IPS-15b (cell line): ENCODE results near the gene LENG1.

Experiments
- H3K27me3 ChIP-seq: one replicate; pipeline ENCODE4 v1.6.1; 2013; ENCODE audit warnings: low read length; ENCODE audit not compliant: control insufficient read depth, insufficient read depth
- H3K36me3 ChIP-seq: one replicate; pipeline ENCODE4 v1.6.1; 2013; ENCODE audit warnings: low read length; ENCODE audit not compliant: control insufficient read depth, insufficient read depth
- H3K4me1 ChIP-seq: one replicate; pipeline ENCODE4 v1.6.1; 2013; ENCODE audit warnings: mild to moderate bottlenecking, low read length; ENCODE audit not compliant: control insufficient read depth, insufficient read depth
- H3K4me3 ChIP-seq: one replicate; pipeline ENCODE4 v1.5.1; 2013; ENCODE audit warnings: low read depth, low read length
- H3K9ac ChIP-seq: one replicate; pipeline ENCODE4 v1.6.1; 2013; ENCODE audit warnings: low read depth, mild to moderate bottlenecking, low read length
- H3K9me3 ChIP-seq: one replicate; pipeline ENCODE4 v1.6.1; 2013; ENCODE audit warnings: mild to moderate bottlenecking, low read length; ENCODE audit not compliant: control insufficient read depth, insufficient read depth

LENG1 gene

DNA sequence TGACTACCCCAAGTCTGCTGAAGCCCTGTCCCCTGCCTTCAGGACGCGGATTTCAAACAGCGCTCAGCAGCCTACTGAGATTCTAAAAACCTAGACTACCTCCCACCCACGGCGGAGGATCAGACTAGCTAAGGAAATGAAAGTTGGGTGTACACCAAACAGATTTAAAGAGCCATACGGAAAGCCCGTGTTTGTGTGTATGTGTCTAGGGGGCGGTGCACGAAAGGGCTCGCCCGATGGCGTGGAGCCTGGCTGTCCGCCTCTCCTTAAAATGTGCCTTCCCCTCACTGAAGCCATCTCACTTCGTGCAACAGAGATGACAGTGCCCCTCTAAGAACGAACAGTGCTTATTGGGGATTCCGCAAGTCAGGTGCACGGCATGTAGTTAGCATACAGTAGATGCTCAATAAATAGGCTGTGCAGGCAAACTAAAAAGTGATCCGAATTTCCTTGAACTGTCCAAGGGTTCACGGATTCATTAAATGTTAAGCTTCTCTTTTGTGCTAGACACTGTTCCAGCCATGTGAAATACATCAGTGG, 639 bp downstream of the LENG1 start:
- Histone ChIP-seq H3K27me3 (peaks cover 4% of the 10 kb centered on the region), H3K9me3 (no peaks in the 10 kb centered on the region), H3K4me1 (peaks cover 9% of the 10 kb centered on the region), H3K9ac (peak overlapping the region; percentile 66), H3K36me3 (peaks cover 31% of the 10 kb centered on the region), H3K4me3 (peak overlapping the region; percentile 92)

DNA sequence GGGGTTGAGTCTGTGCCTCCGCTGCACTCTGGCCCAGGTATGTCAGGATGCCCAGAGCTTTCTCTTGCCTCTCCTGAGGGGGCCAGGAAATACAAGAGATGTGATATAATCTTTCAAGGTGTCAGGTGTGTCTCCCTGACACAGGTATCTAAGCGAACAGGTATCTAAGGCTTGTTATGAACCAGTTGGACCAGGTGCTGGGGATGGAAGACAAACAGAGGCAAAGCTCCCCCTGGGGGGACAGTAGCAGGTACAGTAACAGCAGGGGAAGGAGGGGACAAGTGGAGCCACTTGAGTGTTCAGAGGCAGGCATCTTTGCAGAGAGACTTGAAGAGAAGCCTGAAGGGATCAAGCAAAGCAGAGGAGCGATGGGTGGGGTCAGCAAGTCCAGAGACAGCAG, 2.6 kb downstream of the LENG1 start:
- no peak overlapping the region for H3K4me3 ChIP-seq
- H3K27me3 ChIP-seq, result no peaks in the 10 kb centered on the region
- H3K9ac ChIP-seq, result no peak overlapping the region
- H3K4me1 ChIP-seq, result peaks cover 7% of the 10 kb centered on the region
- peaks cover 50% of the 10 kb centered on the region for H3K36me3 ChIP-seq
- H3K9me3 ChIP-seq, result no peaks in the 10 kb centered on the region

DNA sequence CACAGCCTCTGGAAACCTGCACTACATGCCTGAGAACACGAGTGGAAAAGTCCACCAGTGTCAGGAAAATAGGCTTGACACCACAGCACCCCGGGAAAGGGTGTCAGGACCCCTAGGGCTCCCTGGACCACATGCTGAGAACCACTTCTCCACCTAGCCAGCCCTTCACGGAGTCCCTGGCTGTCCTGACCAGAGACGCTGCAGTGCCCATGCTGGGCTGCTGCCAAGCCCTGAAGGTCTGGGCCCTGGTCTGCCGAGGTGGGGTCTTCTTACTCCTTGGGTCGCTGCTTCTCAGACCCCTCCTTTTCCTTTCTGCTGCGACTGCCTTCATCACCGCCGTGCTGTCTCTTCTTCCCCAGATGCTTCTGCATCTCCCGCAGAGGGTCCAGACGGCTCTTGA, 3.0 kb downstream of the LENG1 start:
- Histone ChIP-seq H3K4me1 (peaks cover 7% of the 10 kb centered on the region), H3K27me3 (no peaks in the 10 kb centered on the region), H3K4me3 (no peak overlapping the region), H3K9ac (no peak overlapping the region), H3K9me3 (no peaks in the 10 kb centered on the region), H3K36me3 (peaks cover 55% of the 10 kb centered on the region)

DNA sequence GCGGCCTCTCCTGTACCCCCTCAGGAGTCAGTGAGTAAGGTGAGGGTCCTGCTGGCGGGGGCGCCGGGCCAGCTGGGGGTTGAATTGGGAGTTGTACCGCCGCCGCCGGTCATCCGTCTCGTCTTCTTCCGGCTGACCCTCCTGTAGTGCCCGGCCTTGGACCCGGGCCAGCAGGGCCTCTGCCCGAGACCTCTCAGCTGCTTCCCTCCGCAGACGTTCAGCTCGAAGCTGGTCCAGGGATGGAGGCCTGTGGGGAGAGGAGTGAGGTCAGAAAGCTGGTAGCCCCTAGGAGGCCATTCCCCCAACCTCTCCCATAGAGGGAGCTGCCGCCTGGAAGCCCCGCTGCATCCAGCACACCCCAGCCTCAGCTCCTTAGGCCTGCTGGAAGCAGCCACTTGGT, 3.8 kb downstream of the LENG1 start:
- Histone ChIP-seq H3K9ac (no peak overlapping the region), H3K36me3 (peaks cover 61% of the 10 kb centered on the region), H3K9me3 (no peaks in the 10 kb centered on the region), H3K4me1 (peaks cover 4% of the 10 kb centered on the region), H3K4me3 (no peak overlapping the region), H3K27me3 (no peaks in the 10 kb centered on the region)

DNA sequence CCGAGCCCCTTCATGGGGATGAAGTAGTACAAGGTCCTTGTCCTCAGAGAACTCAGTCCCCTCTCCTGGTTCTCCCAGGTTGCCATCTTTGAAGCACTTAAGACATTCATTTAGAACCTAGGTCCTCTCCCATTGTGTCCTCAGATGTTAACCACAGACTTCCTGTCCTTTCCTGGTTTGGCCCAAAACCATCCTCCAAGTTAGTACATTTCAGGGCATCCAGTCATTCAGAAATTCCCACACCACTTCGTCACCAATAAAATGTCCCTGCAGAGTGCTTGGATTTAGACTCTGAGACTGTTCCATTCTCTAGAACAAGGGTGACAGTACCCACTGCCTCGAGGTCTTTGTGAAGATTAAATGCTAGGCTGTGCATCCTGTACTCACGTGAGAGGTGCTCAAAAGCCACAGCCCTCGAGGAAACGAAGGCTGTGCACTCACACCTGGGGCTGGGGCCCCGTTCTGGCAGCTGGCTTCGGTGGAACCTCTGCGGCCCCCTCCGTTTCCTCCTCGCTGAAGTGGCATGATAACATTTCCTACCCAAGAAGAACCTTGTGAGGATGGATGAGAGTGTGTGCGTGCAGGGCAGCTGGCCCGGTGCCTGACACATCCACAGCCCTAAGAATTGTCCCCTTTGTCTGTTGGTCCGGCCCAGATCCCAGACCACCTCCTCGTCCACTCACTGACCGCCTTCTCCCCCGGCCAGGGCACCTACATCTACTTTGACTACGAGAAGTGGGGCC, 4.7 kb downstream of the LENG1 start:
- H3K4me3 ChIP-seq, result no peak overlapping the region
- H3K36me3 ChIP-seq, result peaks cover 68% of the 10 kb centered on the region
- H3K9ac ChIP-seq, result no peak overlapping the region
- no peaks in the 10 kb centered on the region for H3K9me3 ChIP-seq
- H3K27me3 ChIP-seq, result no peaks in the 10 kb centered on the region
- H3K4me1 ChIP-seq, result peaks cover 3% of the 10 kb centered on the region

DNA sequence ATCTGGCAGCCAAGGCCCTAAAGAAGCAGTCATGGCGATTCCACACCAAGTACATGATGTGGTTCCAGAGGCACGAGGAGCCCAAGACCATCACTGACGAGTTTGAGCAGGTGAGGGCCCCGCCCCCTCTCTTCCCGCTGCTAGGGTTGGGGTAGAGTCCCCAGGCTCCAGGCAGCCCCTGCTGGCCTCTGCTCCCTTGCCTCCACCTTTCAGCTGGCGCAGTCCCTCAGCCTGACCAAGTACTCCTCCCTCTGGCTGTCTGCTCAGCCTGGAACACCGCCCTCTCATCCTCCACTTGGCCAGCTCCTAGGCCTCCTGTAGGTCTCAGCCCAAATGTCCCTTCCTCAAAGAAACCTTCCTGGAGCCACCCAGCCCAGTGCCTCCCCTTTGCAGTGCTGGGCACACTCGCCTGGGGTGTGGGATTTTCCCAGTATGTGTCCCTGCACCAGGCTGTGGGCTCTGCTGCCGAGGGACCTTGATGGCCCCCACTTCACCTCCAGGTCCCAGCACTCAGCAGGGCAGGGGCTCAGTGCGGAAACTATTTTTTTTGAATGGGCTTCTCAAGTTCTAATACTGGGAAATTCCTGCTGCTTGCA, 5.7 kb downstream of the LENG1 start:
- Histone ChIP-seq H3K9me3 (no peaks in the 10 kb centered on the region), H3K36me3 (peaks cover 77% of the 10 kb centered on the region), H3K27me3 (no peaks in the 10 kb centered on the region), H3K4me1 (peaks cover 3% of the 10 kb centered on the region), H3K9ac (no peak overlapping the region), H3K4me3 (no peak overlapping the region)

DNA sequence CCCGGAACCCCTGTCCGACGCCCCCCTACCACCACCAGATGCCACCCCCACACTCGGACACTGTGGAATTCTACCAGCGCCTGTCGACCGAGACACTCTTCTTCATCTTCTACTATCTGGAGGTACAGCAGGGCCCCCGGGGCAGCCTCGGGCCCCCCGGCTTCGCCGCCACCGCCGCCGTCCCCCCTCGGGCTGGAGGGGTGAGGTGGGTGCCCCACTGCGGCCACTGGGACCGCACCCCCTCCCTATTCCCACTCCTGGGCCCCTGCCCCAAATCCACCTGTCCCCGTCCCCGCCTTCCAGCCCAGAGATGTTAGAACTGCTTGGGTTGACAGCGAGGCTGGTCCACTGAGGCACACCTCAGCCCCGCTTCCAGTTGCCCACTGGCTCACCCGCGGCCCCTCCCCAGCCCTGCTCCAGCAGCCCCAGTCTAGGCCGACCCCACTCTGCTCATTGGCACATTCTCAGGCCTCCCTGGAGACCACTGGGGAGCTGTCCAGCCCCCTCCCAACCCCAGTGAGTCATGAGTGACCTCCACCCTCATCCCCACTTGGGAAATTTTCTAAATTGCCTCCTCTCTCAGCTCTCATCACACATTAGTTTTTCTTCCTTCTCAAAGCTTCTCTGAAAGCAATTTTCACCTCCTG, 6.5 kb downstream of the LENG1 start:
- Histone ChIP-seq H3K4me3 (no peak overlapping the region), H3K36me3 (peaks cover 81% of the 10 kb centered on the region), H3K4me1 (no peaks in the 10 kb centered on the region), H3K27me3 (no peaks in the 10 kb centered on the region), H3K9ac (no peak overlapping the region), H3K9me3 (no peaks in the 10 kb centered on the region)

DNA sequence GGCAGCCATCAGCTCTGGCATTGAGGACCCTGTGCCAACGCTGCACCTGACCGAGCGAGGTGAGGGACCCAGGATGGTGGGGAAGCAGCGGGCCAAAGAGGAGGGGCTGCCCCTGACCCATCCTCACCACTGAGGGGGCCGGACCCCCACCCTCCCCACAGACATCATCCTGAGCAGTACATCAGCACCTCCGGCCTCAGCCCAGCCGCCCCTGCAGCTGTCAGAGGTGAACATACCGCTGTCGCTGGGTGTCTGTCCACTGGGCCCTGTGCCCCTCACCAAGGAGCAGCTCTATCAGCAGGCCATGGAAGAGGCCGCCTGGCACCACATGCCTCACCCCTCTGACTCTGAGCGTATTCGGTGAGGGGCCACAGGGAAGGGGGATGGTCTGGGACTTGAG, 7.3 kb downstream of the LENG1 start:
- peaks cover 85% of the 10 kb centered on the region for H3K36me3 ChIP-seq
- no peaks in the 10 kb centered on the region for H3K27me3 ChIP-seq
- no peak overlapping the region for H3K9ac ChIP-seq
- no peaks in the 10 kb centered on the region for H3K4me1 ChIP-seq
- no peaks in the 10 kb centered on the region for H3K9me3 ChIP-seq
- no peak overlapping the region for H3K4me3 ChIP-seq

DNA sequence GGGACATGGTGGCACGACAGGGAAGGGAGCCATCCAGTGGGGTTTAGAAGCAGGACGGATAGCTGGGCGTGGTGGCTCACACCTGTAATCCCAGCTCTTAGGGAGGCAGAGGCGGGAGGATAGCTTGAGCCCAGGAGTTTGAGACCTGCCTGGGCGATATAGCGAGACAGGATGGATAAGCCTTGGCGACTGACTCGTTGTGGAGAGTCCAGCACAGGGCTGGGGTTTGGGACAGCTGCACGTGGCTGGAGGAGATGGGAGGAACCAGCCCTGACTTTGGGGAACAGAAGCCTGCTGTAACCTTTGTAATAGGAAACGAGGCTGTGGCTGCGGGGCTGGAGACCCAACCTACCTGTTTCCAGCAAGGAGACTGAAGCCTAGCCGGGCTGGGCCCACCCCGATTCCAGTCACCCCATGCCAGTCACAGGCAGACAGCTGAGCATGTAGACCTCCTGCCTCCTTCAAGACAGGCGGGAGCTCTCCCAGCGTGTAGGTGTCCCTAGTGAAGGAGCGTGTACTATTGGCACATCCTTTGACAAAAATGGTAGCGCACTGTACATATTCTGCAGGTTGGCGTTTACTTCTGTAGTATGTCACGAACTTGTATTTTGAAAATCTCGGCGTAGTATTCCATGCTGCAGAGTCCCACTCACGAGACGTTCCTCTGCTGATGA, 8.0 kb downstream of the LENG1 start:
- Histone ChIP-seq H3K9ac (no peak overlapping the region), H3K36me3 (peaks cover 86% of the 10 kb centered on the region), H3K4me3 (no peak overlapping the region), H3K4me1 (no peaks in the 10 kb centered on the region), H3K9me3 (no peaks in the 10 kb centered on the region), H3K27me3 (no peaks in the 10 kb centered on the region)

DNA sequence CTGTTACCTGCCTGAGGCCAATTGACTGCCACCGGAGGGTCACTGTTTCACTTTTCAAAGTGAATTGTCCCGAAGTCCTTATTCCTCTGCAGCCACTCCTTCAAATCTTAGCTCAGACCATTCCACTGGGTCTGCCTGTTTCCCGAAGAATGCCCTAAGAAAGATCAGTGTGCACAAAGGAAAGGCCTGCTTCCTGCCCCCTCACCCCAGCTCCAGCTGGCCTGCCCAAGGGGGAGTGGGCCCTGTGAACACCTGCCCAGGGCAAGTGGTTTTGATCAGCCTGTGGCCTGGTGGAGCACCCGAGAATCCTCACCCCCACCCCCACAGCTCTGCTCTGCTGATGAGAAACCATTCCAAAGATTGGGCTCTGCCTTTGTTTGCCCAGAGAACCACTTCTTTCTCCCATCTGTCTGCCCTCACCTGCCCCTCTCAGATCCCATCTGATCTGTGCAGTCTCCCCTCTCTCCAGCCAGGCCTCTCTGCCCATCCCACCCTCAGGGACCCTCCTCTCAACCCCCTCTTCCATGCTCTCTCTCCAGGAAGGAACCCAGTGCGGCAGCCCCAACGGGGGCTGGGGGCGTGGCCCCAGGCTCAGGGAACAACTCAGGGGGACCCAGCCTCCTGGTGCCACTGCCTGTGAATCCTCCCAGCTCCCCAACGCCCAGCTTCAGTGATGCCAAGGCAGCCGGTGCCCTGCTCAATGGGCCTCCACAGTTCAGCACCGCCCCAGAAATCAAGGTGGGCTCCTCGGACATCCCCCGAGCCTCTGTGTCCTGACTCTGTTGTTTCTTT, 10.3 kb downstream of the LENG1 start:
- peaks cover 88% of the 10 kb centered on the region for H3K36me3 ChIP-seq
- no peaks in the 10 kb centered on the region for H3K27me3 ChIP-seq
- no peaks in the 10 kb centered on the region for H3K9me3 ChIP-seq
- no peak overlapping the region for H3K9ac ChIP-seq
- no peaks in the 10 kb centered on the region for H3K4me1 ChIP-seq
- no peak overlapping the region for H3K4me3 ChIP-seq

DNA sequence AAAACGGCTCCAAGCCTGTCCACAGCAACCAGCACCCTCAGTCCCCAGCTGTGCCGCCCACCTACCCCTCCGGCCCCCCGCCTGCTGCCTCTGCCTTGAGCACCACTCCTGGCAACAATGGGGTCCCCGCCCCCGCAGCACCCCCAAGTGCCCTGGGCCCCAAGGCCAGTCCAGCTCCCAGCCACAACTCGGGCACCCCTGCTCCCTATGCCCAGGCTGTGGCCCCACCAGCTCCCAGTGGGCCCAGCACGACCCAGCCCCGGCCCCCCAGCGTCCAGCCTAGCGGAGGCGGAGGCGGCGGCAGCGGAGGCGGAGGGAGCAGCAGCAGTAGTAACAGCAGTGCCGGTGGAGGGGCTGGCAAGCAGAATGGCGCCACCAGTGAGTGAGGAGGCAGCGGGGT, 11.4 kb downstream of the LENG1 start:
- Histone ChIP-seq H3K4me1 (no peaks in the 10 kb centered on the region), H3K4me3 (no peak overlapping the region), H3K27me3 (no peaks in the 10 kb centered on the region), H3K36me3 (peaks cover 89% of the 10 kb centered on the region), H3K9me3 (no peaks in the 10 kb centered on the region), H3K9ac (no peak overlapping the region)
